Astrocyte (in vitro differentiated cells and primary cell): ENCODE data around the gene TNFSF13B. TPM values are rescaled to one million over a fixed set of nuclear protein-coding genes. Genes with fewer than 3 reads are reported as not detected.

Experiments
- DNase-seq: peaks from one replicate; pipeline ENCODE4 v3.0.0-alpha.2; 2010; ENCODE audit warnings: low read depth
- FAIRE-seq: peaks from 2 replicates; lab custom pipeline; 2011; peaks lifted over from hg19 to GRCh38; lab: Jason Lieb, UNC
- H2AFZ ChIP-seq: 2 replicates; pipeline ENCODE4 v1.6.0; 2012; ENCODE audit warnings: low read depth, low read length, inconsistent platforms
- H3K27ac ChIP-seq: 2 replicates; pipeline ENCODE4 v1.5.1; 2011; ENCODE audit warnings: low read depth, low read length, inconsistent platforms
- H3K27me3 ChIP-seq: 2 replicates; pipeline ENCODE4 v1.6.0; 2011; ENCODE audit warnings: low read length, inconsistent platforms; ENCODE audit not compliant: insufficient read depth
- H3K36me3 ChIP-seq: 2 replicates; pipeline ENCODE4 v1.5.1; 2011; ENCODE audit warnings: low read length, inconsistent platforms; ENCODE audit not compliant: insufficient read depth
- H3K4me1 ChIP-seq: 2 replicates; pipeline ENCODE4 v1.5.1; 2011; ENCODE audit warnings: low read length, inconsistent platforms; ENCODE audit not compliant: insufficient read depth
- H3K4me2 ChIP-seq: 2 replicates; pipeline ENCODE4 v1.6.0; 2012; ENCODE audit warnings: low read length, inconsistent platforms
- H3K4me3 ChIP-seq: 2 replicates; pipeline ENCODE4 v1.5.1; 2011; ENCODE audit warnings: low read depth, mild to moderate bottlenecking, low read length, inconsistent platforms; ENCODE audit not compliant: insufficient read depth
- H3K79me2 ChIP-seq: 2 replicates; pipeline ENCODE4 v1.6.0; 2012; ENCODE audit warnings: mild to moderate bottlenecking, low read length, inconsistent platforms; ENCODE audit not compliant: insufficient read depth
- H3K9ac ChIP-seq: 2 replicates; pipeline ENCODE4 v1.6.0; 2012; ENCODE audit warnings: mild to moderate bottlenecking, low read length, inconsistent platforms
- H3K9me3 ChIP-seq: 2 replicates; pipeline ENCODE4 v1.5.1; 2012; ENCODE audit warnings: low read depth, mild to moderate bottlenecking, low read length, inconsistent platforms; ENCODE audit not compliant: insufficient read depth
- H4K20me1 ChIP-seq: 2 replicates; pipeline ENCODE4 v1.6.0; 2012; ENCODE audit warnings: low read length, inconsistent platforms; ENCODE audit not compliant: insufficient read depth
- H3K27ac Mint-ChIP-seq: one replicate; pipeline ENCODE4 v1.8.0; 2021; ENCODE audit warnings: mild to moderate bottlenecking, mixed read lengths; ENCODE audit not compliant: unreplicated experiment
- H3K27me3 Mint-ChIP-seq: one replicate; pipeline ENCODE4 v1.8.0; 2021; ENCODE audit warnings: low read depth, mixed read lengths; ENCODE audit not compliant: unreplicated experiment
- H3K36me3 Mint-ChIP-seq: one replicate; pipeline ENCODE4 v1.8.0; 2021; ENCODE audit warnings: low read depth, mixed read lengths; ENCODE audit not compliant: unreplicated experiment
- H3K4me1 Mint-ChIP-seq: one replicate; pipeline ENCODE4 v1.8.0; 2021; ENCODE audit warnings: low read depth, mixed read lengths; ENCODE audit not compliant: unreplicated experiment
- H3K4me3 Mint-ChIP-seq: one replicate; pipeline ENCODE4 v1.8.0; 2021; ENCODE audit warnings: mild to moderate bottlenecking, moderate library complexity, mixed read lengths; ENCODE audit not compliant: unreplicated experiment
- H3K9me3 Mint-ChIP-seq: one replicate; pipeline ENCODE4 v1.8.0; 2021; ENCODE audit warnings: mild to moderate bottlenecking, mixed read lengths; ENCODE audit not compliant: unreplicated experiment
- CTCF ChIP-seq: IDR thresholded peaks from 2 replicates; pipeline ENCODE4 v1.5.1; 2011; ENCODE audit warnings: low read depth, mild to moderate bottlenecking, inconsistent platforms, low read length, moderate library complexity; ENCODE audit not compliant: insufficient read depth
- EZH2 ChIP-seq: IDR thresholded peaks from 2 replicates; pipeline ENCODE4 v1.6.1; 2012; ENCODE audit warnings: mild to moderate bottlenecking, low read length, inconsistent platforms; ENCODE audit not compliant: insufficient read depth
- total RNA-seq: library from RNA; stranded (reverse); gene quantifications from 2 replicates; pipeline ENCODE4 v1.2.1, GENCODE V29; 2021

The TNFSF13B gene
- total RNA-seq, 1 donor from 2014 or later = 1.7 TPM

DNA sequence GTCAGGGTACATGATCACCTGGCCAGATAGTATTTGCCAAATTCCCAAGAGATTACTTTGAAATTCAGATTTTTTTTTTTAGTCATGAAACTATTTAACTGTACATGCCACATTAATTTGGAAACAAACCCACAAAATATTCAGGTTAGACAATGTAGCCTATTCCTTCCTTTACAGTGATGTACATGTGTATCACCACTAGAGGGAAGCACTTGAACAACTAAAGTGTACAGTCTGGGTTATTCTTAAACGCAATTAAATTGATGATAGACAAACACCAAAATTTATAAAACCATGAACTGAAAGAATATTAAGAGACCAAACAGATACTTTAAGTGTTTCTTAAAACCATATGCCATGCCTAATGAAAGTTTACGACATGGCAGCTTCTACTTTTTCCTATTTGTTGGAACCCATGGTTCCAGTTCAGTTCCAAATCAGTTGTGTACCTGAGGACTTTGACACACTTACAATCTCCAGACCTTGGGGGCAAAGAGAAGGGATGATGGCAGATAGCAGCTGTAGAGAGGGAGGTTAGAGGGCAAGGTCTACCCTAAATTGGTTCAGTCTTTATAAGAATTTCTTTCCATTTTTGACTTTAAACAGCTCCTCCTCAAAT, 52.8 kb downstream of the TNFSF13B start:
- no peak overlapping the region for H3K4me2 ChIP-seq
- peak; percentile 13 for DNase-seq
- H4K20me1 ChIP-seq = no peaks in the 10 kb centered on the region
- H3K27ac Mint-ChIP-seq = no peak overlapping the region
- no peaks in the 10 kb centered on the region for H3K36me3 ChIP-seq
- H3K4me3 ChIP-seq = no peak overlapping the region
- no peaks in the 10 kb centered on the region for H3K79me2 ChIP-seq
- H3K9me3 ChIP-seq = no peaks in the 10 kb centered on the region
- no peak overlapping the region for H3K4me3 Mint-ChIP-seq
- peaks cover 4% of the 10 kb centered on the region for H3K27me3 ChIP-seq
- H3K4me1 Mint-ChIP-seq = no peaks in the 10 kb centered on the region
- no peak overlapping the region for H3K27ac ChIP-seq
- peaks cover 1% of the 10 kb centered on the region for H3K27me3 Mint-ChIP-seq
- H2AFZ ChIP-seq = no peak overlapping the region
- H3K9ac ChIP-seq = no peak overlapping the region
- TF ChIP-seq CTCF (peak; percentile 78), EZH2 (no peak)
- no peaks in the 10 kb centered on the region for H3K9me3 Mint-ChIP-seq
- FAIRE-seq = peak; percentile 81
- no peaks in the 10 kb centered on the region for H3K36me3 Mint-ChIP-seq
- no peaks in the 10 kb centered on the region for H3K4me1 ChIP-seq

DNA sequence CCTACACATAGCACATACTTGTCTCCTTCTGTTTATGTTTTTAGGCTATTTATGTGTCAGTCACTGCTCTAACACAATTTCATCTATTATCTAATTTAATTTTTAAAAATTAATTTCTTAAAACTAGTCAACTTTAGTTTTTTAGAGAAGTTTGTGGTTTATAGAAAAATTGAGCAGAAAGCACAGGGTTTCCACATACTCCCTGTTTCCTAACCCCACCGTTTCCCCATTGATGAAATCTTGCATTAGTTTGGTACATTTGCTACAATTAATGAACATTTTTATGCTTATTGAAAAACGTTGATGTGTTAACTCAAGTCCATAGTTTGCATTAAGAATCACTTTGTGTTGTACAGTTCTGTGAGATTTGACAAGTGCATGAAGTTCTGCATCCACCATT, 53.5 kb downstream of the TNFSF13B start:
- Histone ChIP-seq H3K27me3 (peaks cover 4% of the 10 kb centered on the region), H3K4me2 (no peak overlapping the region), H3K79me2 (no peaks in the 10 kb centered on the region), H3K36me3 (no peaks in the 10 kb centered on the region), H2AFZ (no peak overlapping the region), H3K4me1 (no peaks in the 10 kb centered on the region), H3K9ac (no peak overlapping the region), H4K20me1 (no peaks in the 10 kb centered on the region), H3K27ac (no peak overlapping the region), H3K4me3 (no peak overlapping the region), H3K9me3 (no peaks in the 10 kb centered on the region)
- no peaks in the 10 kb centered on the region for H3K36me3 Mint-ChIP-seq
- no peaks in the 10 kb centered on the region for H3K4me1 Mint-ChIP-seq
- peaks cover 1% of the 10 kb centered on the region for H3K27me3 Mint-ChIP-seq
- DNase-seq = no peak
- FAIRE-seq = no peak
- H3K4me3 Mint-ChIP-seq = no peak overlapping the region
- no peaks in the 10 kb centered on the region for H3K9me3 Mint-ChIP-seq
- TF ChIP-seq EZH2 (no peak), CTCF (no peak)
- H3K27ac Mint-ChIP-seq = no peak overlapping the region

- peaks cover 1% of the 10 kb centered on the region for H3K27me3 Mint-ChIP-seq
- no peak overlapping the region for H3K9ac ChIP-seq
- no peak overlapping the region for H3K27ac ChIP-seq
- H3K27me3 ChIP-seq = peaks cover 4% of the 10 kb centered on the region
- no peak for TF ChIP-seq CTCF
- no peak for FAIRE-seq
- H3K36me3 Mint-ChIP-seq = no peaks in the 10 kb centered on the region
- H3K4me3 Mint-ChIP-seq = no peak overlapping the region
- no peaks in the 10 kb centered on the region for H3K4me1 Mint-ChIP-seq
- H3K4me3 ChIP-seq = no peak overlapping the region
- no peaks in the 10 kb centered on the region for H3K9me3 Mint-ChIP-seq
- no peaks in the 10 kb centered on the region for H3K79me2 ChIP-seq
- no peak overlapping the region for H3K27ac Mint-ChIP-seq
- no peak overlapping the region for H2AFZ ChIP-seq
- no peak overlapping the region for H3K4me2 ChIP-seq
- H4K20me1 ChIP-seq = no peaks in the 10 kb centered on the region
- H3K4me1 ChIP-seq = no peaks in the 10 kb centered on the region
- no peaks in the 10 kb centered on the region for H3K9me3 ChIP-seq
- no peak for DNase-seq
- no peaks in the 10 kb centered on the region for H3K36me3 ChIP-seq
Observed at GRCh38 chr13:108325863-108326262, 56.3 kb downstream of the TNFSF13B start.
